NCI-H1105 treated with DMSO at 0.1 percent for 48 hours (cell line): ENCODE results near the gene MAPT.
A peak's percentile ranks its signal among the peaks of the same experiment; 100 is the strongest.
"Not testable (repeated sequence)": the region's sequence is repeated elsewhere in the genome, so short reads cannot be mapped to it uniquely, and the experiment has no call there.

Source experiments
- DNase-seq: peaks from one replicate; lab custom pipeline; 2025; lab: John Stamatoyannopoulos, UW

The MAPT gene

DNA sequence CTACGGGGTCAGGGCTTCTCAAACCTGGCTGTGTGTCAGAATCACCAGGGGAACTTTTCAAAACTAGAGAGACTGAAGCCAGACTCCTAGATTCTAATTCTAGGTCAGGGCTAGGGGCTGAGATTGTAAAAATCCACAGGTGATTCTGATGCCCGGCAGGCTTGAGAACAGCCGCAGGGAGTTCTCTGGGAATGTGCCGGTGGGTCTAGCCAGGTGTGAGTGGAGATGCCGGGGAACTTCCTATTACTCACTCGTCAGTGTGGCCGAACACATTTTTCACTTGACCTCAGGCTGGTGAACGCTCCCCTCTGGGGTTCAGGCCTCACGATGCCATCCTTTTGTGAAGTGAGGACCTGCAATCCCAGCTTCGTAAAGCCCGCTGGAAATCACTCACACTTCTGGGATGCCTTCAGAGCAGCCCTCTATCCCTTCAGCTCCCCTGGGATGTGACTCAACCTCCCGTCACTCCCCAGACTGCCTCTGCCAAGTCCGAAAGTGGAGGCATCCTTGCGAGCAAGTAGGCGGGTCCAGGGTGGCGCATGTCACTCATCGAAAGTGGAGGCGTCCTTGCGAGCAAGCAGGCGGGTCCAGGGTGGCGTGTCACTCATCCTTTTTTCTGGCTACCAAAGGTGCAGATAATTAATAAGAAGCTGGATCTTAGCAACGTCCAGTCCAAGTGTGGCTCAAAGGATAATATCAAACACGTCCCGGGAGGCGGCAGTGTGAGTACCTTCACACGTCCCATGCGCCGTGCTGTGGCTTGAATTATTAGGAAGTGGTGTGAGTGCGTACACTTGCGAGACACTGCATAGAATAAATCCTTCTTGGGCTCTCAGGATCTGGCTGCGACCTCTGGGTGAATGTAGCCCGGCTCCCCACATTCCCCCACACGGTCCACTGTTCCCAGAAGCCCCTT lies 115.6 kb downstream of the MAPT start:
- DNase-seq, result no peak

DNA sequence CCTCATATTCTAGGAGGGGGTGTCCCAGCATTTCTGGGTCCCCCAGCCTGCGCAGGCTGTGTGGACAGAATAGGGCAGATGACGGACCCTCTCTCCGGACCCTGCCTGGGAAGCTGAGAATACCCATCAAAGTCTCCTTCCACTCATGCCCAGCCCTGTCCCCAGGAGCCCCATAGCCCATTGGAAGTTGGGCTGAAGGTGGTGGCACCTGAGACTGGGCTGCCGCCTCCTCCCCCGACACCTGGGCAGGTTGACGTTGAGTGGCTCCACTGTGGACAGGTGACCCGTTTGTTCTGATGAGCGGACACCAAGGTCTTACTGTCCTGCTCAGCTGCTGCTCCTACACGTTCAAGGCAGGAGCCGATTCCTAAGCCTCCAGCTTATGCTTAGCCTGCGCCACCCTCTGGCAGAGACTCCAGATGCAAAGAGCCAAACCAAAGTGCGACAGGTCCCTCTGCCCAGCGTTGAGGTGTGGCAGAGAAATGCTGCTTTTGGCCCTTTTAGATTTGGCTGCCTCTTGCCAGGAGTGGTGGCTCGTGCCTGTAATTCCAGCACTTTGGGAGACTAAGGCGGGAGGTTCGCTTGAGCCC lies 116.3 kb downstream of the MAPT start:
- no peak for DNase-seq

DNA sequence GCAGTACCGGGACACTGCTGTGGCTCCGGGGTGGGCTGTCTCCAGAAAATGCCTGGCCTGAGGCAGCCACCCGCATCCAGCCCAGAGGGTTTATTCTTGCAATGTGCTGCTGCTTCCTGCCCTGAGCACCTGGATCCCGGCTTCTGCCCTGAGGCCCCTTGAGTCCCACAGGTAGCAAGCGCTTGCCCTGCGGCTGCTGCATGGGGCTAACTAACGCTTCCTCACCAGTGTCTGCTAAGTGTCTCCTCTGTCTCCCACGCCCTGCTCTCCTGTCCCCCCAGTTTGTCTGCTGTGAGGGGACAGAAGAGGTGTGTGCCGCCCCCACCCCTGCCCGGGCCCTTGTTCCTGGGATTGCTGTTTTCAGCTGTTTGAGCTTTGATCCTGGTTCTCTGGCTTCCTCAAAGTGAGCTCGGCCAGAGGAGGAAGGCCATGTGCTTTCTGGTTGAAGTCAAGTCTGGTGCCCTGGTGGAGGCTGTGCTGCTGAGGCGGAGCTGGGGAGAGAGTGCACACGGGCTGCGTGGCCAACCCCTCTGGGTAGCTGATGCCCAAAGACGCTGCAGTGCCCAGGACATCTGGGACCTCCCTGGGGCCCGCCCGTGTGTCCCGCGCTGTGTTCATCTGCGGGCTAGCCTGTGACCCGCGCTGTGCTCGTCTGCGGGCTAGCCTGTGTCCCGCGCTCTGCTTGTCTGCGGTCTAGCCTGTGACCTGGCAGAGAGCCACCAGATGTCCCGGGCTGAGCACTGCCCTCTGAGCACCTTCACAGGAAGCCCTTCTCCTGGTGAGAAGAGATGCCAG lies 117.6 kb downstream of the MAPT start:
- no peak for DNase-seq

DNA sequence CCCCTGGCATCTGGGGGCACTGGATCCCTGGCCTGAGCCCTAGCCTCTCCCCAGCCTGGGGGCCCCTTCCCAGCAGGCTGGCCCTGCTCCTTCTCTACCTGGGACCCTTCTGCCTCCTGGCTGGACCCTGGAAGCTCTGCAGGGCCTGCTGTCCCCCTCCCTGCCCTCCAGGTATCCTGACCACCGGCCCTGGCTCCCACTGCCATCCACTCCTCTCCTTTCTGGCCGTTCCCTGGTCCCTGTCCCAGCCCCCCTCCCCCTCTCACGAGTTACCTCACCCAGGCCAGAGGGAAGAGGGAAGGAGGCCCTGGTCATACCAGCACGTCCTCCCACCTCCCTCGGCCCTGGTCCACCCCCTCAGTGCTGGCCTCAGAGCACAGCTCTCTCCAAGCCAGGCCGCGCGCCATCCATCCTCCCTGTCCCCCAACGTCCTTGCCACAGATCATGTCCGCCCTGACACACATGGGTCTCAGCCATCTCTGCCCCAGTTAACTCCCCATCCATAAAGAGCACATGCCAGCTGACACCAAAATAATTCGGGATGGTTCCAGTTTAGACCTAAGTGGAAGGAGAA lies 118.2 kb downstream of the MAPT start:
- no peak for DNase-seq

DNA sequence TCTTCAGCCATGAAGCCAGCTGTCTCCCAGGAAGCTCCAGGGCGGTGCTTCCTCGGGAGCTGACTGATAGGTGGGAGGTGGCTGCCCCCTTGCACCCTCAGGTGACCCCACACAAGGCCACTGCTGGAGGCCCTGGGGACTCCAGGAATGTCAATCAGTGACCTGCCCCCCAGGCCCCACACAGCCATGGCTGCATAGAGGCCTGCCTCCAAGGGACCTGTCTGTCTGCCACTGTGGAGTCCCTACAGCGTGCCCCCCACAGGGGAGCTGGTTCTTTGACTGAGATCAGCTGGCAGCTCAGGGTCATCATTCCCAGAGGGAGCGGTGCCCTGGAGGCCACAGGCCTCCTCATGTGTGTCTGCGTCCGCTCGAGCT lies 118.8 kb downstream of the MAPT start:
- no peak for DNase-seq

DNA sequence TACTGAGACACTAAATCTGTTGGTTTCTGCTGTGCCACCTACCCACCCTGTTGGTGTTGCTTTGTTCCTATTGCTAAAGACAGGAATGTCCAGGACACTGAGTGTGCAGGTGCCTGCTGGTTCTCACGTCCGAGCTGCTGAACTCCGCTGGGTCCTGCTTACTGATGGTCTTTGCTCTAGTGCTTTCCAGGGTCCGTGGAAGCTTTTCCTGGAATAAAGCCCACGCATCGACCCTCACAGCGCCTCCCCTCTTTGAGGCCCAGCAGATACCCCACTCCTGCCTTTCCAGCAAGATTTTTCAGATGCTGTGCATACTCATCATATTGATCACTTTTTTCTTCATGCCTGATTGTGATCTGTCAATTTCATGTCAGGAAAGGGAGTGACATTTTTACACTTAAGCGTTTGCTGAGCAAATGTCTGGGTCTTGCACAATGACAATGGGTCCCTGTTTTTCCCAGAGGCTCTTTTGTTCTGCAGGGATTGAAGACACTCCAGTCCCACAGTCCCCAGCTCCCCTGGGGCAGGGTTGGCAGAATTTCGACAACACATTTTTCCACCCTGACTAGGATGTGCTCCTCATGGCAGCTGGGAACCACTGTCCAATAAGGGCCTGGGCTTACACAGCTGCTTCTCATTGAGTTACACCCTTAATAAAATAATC lies 119.3 kb downstream of the MAPT start:
- DNase-seq, result no peak

DNA sequence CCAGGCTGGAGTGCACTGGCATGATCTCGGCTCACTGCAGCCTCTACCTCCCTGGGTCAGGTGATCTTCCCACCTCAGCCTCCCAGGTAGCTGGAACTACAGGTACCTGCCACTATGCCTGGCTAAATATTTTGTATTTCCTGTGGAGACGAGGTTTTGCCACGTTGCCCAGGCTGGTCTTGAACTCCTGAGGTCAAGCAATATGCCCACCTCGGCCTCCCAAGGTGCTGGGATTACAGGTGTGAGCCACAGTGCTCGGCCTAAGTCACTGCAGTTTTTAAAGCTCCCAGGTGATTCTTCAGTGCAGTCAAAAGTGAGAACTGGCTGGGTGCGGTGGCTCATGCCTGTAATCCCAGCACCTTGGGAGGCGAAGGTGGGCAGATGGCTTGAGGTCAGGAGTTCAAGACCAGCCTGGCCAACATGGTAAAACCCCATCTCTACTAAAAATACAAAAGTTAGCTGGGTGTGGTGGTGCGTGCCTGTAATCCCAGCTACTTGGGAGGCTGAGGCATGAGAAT lies 125.1 kb downstream of the MAPT start:
- not testable (repeated sequence) for DNase-seq

DNA sequence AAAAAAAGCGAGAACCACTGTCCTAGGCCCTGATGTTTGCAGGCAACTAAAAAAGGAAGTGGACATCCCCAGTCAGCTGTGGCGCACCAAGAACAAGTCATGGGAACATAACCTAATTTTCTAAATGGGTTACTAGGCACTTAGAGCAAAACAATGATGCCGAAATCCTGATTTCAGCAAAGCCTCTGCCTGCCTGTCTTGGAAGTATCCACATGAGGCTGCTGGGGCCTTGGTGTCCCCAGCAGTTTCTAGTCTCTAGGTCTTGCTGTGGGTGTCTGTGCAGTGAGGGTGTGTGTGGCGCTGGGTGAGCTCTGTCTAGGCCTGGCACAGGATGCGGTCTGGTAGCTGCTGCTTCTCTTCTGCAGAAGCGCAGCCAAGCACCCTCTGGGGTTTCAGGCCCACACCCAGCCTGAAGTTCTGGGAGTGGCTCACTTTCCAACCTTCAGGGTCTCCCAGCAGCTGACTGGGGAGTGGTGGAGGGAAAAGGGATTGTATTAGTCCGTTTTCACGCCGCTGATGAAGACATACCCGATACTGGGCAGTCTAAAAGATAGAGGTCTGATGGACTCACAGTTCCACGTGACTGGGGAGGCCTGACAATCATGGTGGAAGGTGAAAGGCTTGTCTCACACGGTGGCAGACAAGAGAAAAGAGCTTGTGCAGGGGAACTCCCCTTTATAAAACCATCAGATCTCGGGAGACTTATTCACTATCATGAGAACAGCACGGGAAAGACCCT lies 125.8 kb downstream of the MAPT start:
- no peak for DNase-seq

DNA sequence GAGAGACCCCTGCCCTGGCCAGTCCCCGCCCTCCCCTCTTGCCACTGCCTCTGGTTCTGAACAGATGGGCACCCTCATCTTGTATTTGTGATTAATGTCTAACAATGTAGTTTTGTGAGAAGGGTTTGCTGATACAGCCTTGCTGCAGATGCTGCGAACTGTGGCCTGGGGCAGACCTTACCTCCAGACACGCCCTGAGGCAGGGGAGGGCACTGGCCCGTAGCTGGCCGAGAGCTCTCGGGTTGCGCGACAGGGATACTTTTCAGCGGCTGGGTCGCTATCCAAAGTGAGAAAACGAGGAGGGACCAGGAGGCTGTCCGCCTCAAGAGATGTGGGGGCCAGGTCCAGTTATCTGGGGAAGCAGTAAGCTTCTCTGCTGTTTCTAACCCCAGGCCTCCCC lies 126.6 kb downstream of the MAPT start:
- no peak for DNase-seq

DNA sequence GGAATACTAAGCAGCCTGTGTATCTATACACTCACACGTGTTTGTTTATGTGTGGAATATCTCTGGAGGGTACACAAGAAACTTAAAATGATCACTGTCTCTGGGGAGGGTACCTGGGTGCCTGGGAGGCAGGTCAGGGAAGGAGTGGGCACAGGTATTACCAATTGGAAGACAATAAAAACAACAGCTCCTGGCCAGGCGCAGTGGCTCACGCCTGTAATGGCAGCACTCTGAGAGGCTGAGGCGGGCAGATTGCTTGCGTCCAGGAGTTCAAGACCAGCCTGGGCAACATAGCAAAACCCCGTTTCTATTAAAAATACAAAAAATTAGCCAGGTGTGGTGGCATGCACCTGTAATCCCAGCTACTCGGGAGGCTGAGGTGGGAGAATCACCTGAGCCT lies 129.0 kb downstream of the MAPT start:
- DNase-seq, result not testable (repeated sequence)

DNA sequence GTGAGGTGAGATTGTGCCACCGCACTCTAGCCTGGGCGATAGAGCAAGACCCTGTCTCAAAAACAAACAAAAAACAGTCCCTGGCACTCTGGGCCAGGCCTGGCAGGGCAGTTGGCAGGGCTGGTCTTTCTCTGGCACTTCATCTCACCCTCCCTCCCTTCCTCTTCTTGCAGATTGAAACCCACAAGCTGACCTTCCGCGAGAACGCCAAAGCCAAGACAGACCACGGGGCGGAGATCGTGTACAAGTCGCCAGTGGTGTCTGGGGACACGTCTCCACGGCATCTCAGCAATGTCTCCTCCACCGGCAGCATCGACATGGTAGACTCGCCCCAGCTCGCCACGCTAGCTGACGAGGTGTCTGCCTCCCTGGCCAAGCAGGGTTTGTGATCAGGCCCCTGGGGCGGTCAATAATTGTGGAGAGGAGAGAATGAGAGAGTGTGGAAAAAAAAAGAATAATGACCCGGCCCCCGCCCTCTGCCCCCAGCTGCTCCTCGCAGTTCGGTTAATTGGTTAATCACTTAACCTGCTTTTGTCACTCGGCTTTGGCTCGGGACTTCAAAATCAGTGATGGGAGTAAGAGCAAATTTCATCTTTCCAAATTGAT lies 129.5 kb downstream of the MAPT start:
- no peak for DNase-seq

DNA sequence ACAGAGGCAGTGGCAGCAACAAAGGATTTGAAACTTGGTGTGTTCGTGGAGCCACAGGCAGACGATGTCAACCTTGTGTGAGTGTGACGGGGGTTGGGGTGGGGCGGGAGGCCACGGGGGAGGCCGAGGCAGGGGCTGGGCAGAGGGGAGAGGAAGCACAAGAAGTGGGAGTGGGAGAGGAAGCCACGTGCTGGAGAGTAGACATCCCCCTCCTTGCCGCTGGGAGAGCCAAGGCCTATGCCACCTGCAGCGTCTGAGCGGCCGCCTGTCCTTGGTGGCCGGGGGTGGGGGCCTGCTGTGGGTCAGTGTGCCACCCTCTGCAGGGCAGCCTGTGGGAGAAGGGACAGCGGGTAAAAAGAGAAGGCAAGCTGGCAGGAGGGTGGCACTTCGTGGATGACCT lies 130.2 kb downstream of the MAPT start:
- DNase-seq, result no peak

DNA sequence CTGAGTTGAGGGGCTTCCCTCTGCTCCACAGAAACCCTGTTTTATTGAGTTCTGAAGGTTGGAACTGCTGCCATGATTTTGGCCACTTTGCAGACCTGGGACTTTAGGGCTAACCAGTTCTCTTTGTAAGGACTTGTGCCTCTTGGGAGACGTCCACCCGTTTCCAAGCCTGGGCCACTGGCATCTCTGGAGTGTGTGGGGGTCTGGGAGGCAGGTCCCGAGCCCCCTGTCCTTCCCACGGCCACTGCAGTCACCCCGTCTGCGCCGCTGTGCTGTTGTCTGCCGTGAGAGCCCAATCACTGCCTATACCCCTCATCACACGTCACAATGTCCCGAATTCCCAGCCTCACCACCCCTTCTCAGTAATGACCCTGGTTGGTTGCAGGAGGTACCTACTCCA lies 130.7 kb downstream of the MAPT start:
- DNase-seq, result no peak

DNA sequence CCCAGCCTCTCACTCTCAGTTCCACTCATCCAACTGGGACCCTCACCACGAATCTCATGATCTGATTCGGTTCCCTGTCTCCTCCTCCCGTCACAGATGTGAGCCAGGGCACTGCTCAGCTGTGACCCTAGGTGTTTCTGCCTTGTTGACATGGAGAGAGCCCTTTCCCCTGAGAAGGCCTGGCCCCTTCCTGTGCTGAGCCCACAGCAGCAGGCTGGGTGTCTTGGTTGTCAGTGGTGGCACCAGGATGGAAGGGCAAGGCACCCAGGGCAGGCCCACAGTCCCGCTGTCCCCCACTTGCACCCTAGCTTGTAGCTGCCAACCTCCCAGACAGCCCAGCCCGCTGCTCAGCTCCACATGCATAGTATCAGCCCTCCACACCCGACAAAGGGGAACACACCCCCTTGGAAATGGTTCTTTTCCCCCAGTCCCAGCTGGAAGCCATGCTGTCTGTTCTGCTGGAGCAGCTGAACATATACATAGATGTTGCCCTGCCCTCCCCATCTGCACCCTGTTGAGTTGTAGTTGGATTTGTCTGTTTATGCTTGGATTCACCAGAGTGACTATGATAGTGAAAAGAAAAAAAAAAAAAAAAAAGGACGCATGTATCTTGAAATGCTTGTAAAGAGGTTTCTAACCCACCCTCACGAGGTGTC lies 131.3 kb downstream of the MAPT start:
- no peak for DNase-seq

DNA sequence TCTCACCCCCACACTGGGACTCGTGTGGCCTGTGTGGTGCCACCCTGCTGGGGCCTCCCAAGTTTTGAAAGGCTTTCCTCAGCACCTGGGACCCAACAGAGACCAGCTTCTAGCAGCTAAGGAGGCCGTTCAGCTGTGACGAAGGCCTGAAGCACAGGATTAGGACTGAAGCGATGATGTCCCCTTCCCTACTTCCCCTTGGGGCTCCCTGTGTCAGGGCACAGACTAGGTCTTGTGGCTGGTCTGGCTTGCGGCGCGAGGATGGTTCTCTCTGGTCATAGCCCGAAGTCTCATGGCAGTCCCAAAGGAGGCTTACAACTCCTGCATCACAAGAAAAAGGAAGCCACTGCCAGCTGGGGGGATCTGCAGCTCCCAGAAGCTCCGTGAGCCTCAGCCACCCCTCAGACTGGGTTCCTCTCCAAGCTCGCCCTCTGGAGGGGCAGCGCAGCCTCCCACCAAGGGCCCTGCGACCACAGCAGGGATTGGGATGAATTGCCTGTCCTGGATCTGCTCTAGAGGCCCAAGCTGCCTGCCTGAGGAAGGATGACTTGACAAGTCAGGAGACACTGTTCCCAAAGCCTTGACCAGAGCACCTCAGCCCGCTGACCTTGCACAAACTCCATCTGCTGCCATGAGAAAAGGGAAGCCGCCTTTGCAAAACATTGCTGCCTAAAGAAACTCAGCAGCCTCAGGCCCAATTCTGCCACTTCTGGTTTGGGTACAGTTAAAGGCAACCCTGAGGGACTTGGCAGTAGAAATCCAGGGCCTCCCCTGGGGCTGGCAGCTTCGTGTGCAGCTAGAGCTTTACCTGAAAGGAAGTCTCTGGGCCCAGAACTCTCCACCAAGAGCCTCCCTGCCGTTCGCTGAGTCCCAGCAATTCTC lies 132.1 kb downstream of the MAPT start:
- DNase-seq, result no peak

DNA sequence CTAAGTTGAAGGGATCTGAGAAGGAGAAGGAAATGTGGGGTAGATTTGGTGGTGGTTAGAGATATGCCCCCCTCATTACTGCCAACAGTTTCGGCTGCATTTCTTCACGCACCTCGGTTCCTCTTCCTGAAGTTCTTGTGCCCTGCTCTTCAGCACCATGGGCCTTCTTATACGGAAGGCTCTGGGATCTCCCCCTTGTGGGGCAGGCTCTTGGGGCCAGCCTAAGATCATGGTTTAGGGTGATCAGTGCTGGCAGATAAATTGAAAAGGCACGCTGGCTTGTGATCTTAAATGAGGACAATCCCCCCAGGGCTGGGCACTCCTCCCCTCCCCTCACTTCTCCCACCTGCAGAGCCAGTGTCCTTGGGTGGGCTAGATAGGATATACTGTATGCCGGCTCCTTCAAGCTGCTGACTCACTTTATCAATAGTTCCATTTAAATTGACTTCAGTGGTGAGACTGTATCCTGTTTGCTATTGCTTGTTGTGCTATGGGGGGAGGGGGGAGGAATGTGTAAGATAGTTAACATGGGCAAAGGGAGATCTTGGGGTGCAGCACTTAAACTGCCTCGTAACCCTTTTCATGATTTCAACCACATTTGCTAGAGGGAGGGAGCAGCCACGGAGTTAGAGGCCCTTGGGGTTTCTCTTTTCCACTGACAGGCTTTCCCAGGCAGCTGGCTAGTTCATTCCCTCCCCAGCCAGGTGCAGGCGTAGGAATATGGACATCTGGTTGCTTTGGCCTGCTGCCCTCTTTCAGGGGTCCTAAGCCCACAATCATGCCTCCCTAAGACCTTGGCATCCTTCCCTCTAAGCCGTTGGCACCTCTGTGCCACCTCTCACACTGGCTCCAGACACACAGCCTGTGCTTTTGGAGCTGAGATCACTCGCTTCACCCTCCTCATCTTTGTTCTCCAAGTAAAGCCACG lies 133.0 kb downstream of the MAPT start:
- peak; percentile 41 for DNase-seq

DNA sequence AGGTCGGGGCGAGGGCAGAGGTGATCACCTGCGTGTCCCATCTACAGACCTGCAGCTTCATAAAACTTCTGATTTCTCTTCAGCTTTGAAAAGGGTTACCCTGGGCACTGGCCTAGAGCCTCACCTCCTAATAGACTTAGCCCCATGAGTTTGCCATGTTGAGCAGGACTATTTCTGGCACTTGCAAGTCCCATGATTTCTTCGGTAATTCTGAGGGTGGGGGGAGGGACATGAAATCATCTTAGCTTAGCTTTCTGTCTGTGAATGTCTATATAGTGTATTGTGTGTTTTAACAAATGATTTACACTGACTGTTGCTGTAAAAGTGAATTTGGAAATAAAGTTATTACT lies 133.6 kb downstream of the MAPT start:
- DNase-seq, result no peak

DNA sequence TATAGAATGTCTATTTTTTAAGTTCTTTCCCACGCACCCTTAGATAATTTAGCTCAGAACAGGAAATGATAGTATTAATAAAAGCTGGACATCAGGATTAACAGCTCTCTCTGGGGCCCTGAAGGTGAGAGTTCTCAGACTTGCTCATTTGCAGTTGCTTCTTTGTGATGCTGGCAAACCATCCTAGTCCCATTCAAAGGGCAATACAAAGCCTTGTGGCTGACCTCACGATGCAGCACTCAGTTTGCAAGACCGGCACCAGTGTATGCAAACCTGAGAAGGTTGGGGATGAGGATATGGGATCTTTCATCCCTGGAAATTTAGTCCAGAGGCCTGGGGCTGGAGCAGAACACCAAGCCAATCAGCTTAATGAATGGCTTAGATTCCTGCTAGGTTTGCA lies 134.0 kb downstream of the MAPT start:
- no peak for DNase-seq
